Omental fat pad (tissue), 4 donors: ENCODE data around the gene CDC5L. TPM values are rescaled to one million over a fixed set of nuclear protein-coding genes. Genes with fewer than 3 reads are reported as not detected.

Source experiments
- ATAC-seq: fragments of 150-250 bp; one replicate; pipeline ENCODE4 v1.9.1; 2016; ENCODE audit warnings: mild to moderate bottlenecking, moderate library complexity; ENCODE audit not compliant: low FRiP score
- DNase-seq: peaks from one replicate; pipeline ENCODE4 v3.0.0-alpha.2; 2019; ENCODE audit warnings: low spot score
- small RNA-seq: library from RNA; depleted of rRNA; stranded (forward); fragments of <200 nt; gene quantifications from one replicate; pipeline ENCODE3, GENCODE V24; 2016
- total RNA-seq, 4 donors: library from RNA; depleted of rRNA; stranded (reverse); fragments of >200 nt; gene quantifications; one replicate each; pipeline ENCODE4 v1.1.0, GENCODE V29; 2016
- TF ChIP-seq, protein P1 (sequence below), 3 donors: fragments of 450-650 bp; IDR thresholded peaks; one replicate each; pipeline ENCODE4 v1.5.1; 2016 to 2017; ENCODE audit warnings: antibody characterized with exemption in 3 of 3, mild to moderate bottlenecking in 3 of 3, moderate library complexity in 2 of 3

Gene CDC5L
- total RNA-seq, 4 donors from 2014 or later = 14.6 to 21.4 (median 17.3) TPM

DNA sequence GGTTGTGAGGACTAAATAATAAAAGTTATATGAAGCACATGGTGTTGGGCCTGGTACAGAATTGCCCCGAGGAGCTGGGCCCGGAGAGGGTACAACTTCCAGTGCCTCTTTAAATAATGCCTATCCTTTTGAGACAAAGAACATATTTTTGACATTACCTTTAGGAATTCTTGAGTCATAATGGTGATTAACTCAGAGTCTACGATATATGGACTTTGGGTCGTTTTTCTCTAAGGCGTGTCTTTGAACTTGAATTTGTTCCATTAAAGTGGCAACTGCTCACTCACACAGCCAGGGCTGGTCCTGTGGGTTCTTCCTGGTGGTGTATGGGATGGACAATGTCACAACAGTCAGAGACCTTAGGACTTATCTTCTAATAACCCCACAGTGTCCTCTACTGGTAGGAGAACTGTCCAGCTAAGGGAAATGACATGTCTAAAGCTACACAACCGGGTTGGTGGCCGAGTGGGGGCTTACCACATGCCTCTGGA is 106.5 kb downstream of the CDC5L start:
- TF ChIP-seq, protein P1, sequence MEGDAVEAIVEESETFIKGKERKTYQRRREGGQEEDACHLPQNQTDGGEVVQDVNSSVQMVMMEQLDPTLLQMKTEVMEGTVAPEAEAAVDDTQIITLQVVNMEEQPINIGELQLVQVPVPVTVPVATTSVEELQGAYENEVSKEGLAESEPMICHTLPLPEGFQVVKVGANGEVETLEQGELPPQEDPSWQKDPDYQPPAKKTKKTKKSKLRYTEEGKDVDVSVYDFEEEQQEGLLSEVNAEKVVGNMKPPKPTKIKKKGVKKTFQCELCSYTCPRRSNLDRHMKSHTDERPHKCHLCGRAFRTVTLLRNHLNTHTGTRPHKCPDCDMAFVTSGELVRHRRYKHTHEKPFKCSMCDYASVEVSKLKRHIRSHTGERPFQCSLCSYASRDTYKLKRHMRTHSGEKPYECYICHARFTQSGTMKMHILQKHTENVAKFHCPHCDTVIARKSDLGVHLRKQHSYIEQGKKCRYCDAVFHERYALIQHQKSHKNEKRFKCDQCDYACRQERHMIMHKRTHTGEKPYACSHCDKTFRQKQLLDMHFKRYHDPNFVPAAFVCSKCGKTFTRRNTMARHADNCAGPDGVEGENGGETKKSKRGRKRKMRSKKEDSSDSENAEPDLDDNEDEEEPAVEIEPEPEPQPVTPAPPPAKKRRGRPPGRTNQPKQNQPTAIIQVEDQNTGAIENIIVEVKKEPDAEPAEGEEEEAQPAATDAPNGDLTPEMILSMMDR (IDR thresholded peaks at IDR 0.05) = no peak
- ATAC-seq = no peak
- no peak for DNase-seq

DNA sequence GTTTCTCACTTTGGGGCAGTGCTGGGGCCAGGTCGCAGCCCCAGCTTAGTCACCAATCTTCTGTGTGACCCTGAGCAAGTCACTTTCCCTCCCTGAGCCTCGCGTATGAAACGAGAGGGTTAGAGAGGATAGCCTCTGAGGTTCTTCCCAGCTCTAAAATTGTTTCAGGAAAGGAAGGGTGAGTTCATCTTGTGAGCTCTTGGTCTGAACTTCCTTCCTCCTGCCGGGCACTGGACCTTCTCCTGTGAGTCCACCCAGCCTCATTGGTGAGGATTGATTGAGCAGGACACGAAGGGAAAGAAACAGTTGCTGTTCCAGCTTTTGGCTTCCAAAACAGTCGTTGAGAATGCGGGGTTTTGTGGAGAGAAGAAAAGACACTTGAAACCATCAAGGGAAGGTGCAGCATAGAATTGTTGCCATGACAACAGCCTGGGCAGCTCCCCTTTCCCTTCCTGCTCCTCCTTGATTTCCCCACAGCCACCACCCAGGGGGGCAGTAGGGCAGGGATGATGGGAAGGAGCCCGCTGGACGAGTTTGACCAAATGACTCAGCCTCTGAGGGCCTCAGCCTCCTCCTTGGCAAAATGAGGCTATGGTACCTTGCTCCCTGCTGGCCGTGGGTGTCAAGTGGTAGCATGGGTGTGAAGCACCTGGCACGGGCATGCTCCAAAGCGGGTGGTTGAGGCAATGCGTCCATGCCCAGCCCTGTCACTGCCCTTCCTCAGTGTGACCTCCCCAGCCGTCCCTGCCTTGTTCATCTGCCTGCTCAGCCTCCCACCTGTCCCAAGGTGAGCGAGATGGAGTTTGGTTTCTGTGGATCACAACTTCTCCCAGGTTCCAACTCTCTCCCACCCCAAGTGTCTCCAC is 107.8 kb downstream of the CDC5L start:
- no peak for ATAC-seq
- TF ChIP-seq, protein P1 (IDR thresholded peaks at IDR 0.05) = no peak
- DNase-seq = no peak

DNA sequence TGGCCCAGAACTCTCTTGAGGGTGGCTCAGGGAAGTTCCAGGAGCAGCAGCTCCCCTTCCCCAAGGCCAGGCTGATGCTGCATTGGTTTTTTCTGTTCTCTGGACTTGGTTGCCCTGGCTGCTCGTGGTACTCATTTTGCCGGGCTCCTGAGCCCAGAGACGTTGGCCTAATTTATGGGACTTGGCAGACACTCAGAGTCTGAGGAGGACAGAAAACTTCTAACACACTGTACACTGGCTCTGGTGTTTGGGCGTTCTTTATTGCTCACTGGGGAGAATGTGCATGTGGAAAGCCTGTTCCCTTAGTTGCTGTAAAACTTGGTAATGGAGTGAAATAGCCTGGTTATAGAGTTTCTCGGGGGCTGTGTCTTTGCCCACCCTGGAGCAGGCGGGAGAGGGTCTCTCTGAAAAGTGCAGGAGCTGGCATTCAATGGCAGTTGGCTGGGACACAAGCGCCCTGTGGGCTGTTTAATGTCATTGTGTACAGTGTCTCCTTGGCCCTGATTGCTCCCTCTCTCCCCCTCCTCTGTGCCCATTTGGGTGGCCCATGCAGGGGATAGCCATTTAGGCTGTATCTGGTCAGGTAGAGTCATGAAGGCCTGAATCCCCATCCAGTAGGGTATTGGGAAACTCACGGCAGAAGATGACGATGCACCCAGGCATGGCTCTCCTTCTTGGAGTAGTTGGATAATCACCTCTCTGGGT is 109.3 kb downstream of the CDC5L start:
- ATAC-seq (no peak), DNase-seq (no peak)
- TF ChIP-seq, protein P1 (IDR thresholded peaks at IDR 0.05) = no peak

DNA sequence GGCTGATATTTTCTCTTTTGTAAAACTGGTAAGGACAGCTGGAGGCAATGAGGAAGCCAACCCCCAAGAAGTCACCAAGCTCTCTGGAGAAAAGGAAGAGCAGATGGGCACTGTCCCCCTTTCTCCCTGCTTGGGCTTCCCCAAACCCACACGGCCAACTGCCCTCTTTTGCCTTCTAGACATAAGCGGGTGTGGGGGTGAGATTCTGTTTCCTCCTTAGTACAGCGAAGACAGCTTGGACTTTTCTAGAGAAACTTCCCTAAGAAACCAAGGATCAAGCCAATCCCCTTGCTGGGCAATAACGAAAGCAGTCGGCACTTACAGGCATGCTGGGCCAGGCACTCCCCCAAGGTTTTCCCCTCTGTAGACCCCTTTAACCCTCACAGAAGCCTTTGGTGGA is 110.3 kb downstream of the CDC5L start:
- TF ChIP-seq, protein P1 (IDR thresholded peaks at IDR 0.05) = no peak
- DNase-seq (no peak), ATAC-seq (no peak)

DNA sequence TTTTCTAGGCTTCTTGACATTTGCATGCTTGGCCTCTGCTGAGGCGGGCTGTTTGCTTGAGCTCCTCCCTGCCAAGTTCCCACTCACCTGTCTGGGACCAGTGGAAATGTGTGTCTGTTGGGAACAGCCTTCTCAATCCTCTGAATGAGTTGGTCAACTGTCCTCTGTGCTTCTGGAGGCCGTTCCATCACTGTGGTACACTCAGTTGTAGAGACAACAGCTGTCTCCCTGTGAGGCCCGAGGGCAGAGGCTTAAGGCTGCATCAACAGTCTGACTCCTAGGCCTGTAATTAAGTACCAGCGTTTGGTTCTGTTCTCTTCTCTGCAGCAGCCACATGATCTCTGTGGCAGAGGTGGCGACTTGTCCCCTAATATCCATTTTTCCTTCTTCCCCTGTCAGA is 110.9 kb downstream of the CDC5L start:
- TF ChIP-seq, protein P1 (IDR thresholded peaks at IDR 0.05) = no peak
- no peak for ATAC-seq
- no peak for DNase-seq

DNA sequence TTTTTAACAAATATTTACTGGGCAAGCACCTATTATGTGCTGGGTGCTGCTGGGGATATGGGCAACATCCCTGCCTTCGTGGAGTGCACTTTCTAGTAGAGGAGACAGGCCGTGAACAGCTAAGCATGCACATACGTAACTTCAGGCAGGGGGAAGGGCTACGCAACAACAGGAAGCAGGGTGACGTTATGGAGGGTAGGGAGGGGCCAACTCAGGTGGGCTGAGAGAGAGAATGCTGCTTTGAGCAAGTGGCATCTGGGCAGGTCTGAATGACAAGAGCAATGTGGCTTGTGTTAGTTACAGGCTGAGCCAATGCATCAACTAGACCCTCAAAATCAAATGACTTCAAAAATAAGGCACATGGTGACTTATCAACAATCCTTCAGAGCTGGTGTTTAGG is 112.1 kb downstream of the CDC5L start:
- ATAC-seq = no peak
- TF ChIP-seq, protein P1 (IDR thresholded peaks at IDR 0.05) = no peak
- DNase-seq = no peak

Small RNAs within 50 kb of the gene (small RNA-seq; reads per million reads assigned to genes)
- not detected for gene MIR4642

Other genes with a start within 250 kb of the CDC5L start
- gene CAPN11, start 228.9 kb upstream of the CDC5L start, total RNA-seq = 1 to 10 TPM in 3 of 4 donors, under 1 TPM in 1; 0.09 to 8.4 (median 3.3) TPM
- 10 to 100 TPM in 1 of 4 donors, 1 to 10 TPM in 2, not detected in 1; 1.9 to 15.8 (median 2.4) TPM for gene MYMX, start 170.8 kb upstream of the CDC5L start, total RNA-seq
- 100 to 1,000 TPM in 1 of 4 donors, 10 to 100 TPM in 3; 61.7 to 317 (median 87.0) TPM for gene SLC29A1, start 164.1 kb upstream of the CDC5L start, total RNA-seq
- gene HSP90AB1, start 140.6 kb upstream of the CDC5L start, total RNA-seq = 1,000 to 10,000 TPM in 1 of 4 donors, 100 to 1,000 TPM in 3; 553 to 1,198 (median 846) TPM
- 10 to 100 TPM; 25.3 to 31.9 (median 30.4) TPM for gene SLC35B2, start 130.2 kb upstream of the CDC5L start, total RNA-seq
- 10 to 100 TPM; 13.1 to 25.5 (median 15.3) TPM for gene NFKBIE, start 122.2 kb upstream of the CDC5L start, total RNA-seq
- gene TMEM151B, start 117.3 kb upstream of the CDC5L start, total RNA-seq = under 1 TPM in 1 of 4 donors, not detected in 3; 0.19 TPM
- 10 to 100 TPM in 1 of 4 donors, 1 to 10 TPM in 3; 6.9 to 12.3 (median 7.6) TPM for gene AARS2, start 74.4 kb upstream of the CDC5L start, total RNA-seq
- gene SPATS1, start 45.1 kb upstream of the CDC5L start, total RNA-seq = not detected